H9 (cell line): ENCODE measurements around the gene MINDY4. TPM values are rescaled to one million over a fixed set of nuclear protein-coding genes. Genes with fewer than 3 reads are reported as not detected.

ENCODE experiments used
- DNase-seq: peaks from one replicate; pipeline ENCODE4 v3.0.0-alpha.2; 2017
- H2AFZ ChIP-seq: one replicate; pipeline ENCODE4 v1.6.1; 2013; ENCODE audit warnings: mild to moderate bottlenecking, low read length, control low read depth, moderate library complexity
- H2AK5ac ChIP-seq: 2 replicates; pipeline ENCODE4 v1.6.1; 2013; ENCODE audit warnings: low read length, control low read depth, mixed read lengths; ENCODE audit not compliant: insufficient read length
- H2BK120ac ChIP-seq: one replicate; pipeline ENCODE4 v1.6.1; 2013; ENCODE audit warnings: low read depth, mild to moderate bottlenecking, low read length, control low read depth, inconsistent platforms; ENCODE audit not compliant: poor library complexity, severe bottlenecking
- H2BK12ac ChIP-seq: 2 replicates; pipeline ENCODE4 v1.6.1; 2013; ENCODE audit warnings: low read length, control low read depth, mixed read lengths, low read depth; ENCODE audit not compliant: insufficient read length
- H2BK15ac ChIP-seq: 2 replicates; pipeline ENCODE4 v1.6.1; 2013; ENCODE audit warnings: low read depth, low read length, control low read depth
- H2BK20ac ChIP-seq: one replicate; pipeline ENCODE4 v1.6.1; 2013; ENCODE audit warnings: low read depth, mild to moderate bottlenecking, low read length, control low read depth, inconsistent platforms; ENCODE audit not compliant: poor library complexity, severe bottlenecking
- H2BK5ac ChIP-seq: 2 replicates; pipeline ENCODE4 v1.6.1; 2013; ENCODE audit warnings: low read length, control low read depth, mixed read lengths; ENCODE audit not compliant: insufficient read length
- H3K14ac ChIP-seq: 2 replicates; pipeline ENCODE4 v1.6.1; 2013; ENCODE audit warnings: low read length, control low read depth; ENCODE audit not compliant: insufficient read depth
- H3K18ac ChIP-seq: 2 replicates; pipeline ENCODE4 v1.6.1; 2013; ENCODE audit warnings: low read depth, mild to moderate bottlenecking, mixed read lengths, low read length, control low read depth; ENCODE audit not compliant: insufficient read length
- H3K23ac ChIP-seq: 2 replicates; pipeline ENCODE4 v1.6.1; 2013; ENCODE audit warnings: low read length, control low read depth, mixed read lengths, low read depth; ENCODE audit not compliant: insufficient read length
- H3K23me2 ChIP-seq: 2 replicates; pipeline ENCODE4 v1.6.1; 2013; ENCODE audit warnings: low read depth, mild to moderate bottlenecking, mixed read lengths, low read length, control low read depth; ENCODE audit not compliant: insufficient read length, poor library complexity, severe bottlenecking
- H3K27ac ChIP-seq: 2 replicates; pipeline ENCODE4 v1.5.1; 2013; ENCODE audit warnings: low read length, control low read depth, mixed read lengths, low read depth; ENCODE audit not compliant: insufficient read length
- H3K27me3 ChIP-seq: 2 replicates; pipeline ENCODE4 v1.6.1; 2013; ENCODE audit warnings: low read length, control low read depth, inconsistent platforms; ENCODE audit not compliant: insufficient read depth
- H3K4ac ChIP-seq: 2 replicates; pipeline ENCODE4 v1.6.1; 2013; ENCODE audit warnings: low read depth, mild to moderate bottlenecking, control low read depth, inconsistent platforms, low read length, moderate library complexity
- H3K4me1 ChIP-seq: 2 replicates; pipeline ENCODE4 v1.6.1; 2013; ENCODE audit warnings: low read length, control low read depth, inconsistent platforms; ENCODE audit not compliant: insufficient read depth
- H3K4me2 ChIP-seq: 2 replicates; pipeline ENCODE4 v1.6.1; 2013; ENCODE audit warnings: low read length, control low read depth, mixed read lengths; ENCODE audit not compliant: insufficient read length, insufficient read depth
- H3K56ac ChIP-seq: 2 replicates; pipeline ENCODE4 v1.6.1; 2013; ENCODE audit warnings: low read depth, mild to moderate bottlenecking, mixed read lengths, low read length, control low read depth; ENCODE audit not compliant: insufficient read length
- H3K79me1 ChIP-seq: 2 replicates; pipeline ENCODE4 v1.6.1; 2013; ENCODE audit warnings: low read depth, mild to moderate bottlenecking, moderate library complexity, low read length, control low read depth, inconsistent platforms; ENCODE audit not compliant: insufficient read depth, poor library complexity, severe bottlenecking
- H3K79me2 ChIP-seq: 2 replicates; pipeline ENCODE4 v1.6.1; 2013; ENCODE audit warnings: low read length, control low read depth, inconsistent platforms; ENCODE audit not compliant: insufficient read depth
- H3K9ac ChIP-seq: 2 replicates; pipeline ENCODE4 v1.6.1; 2013; ENCODE audit warnings: low read length, control low read depth, mixed read lengths; ENCODE audit not compliant: insufficient read length; ENCODE audit errors: extremely low read depth
- H3K9me3 ChIP-seq: one replicate; pipeline ENCODE4 v1.6.1; 2013; ENCODE audit warnings: low read depth, low read length, inconsistent platforms; ENCODE audit not compliant: control insufficient read depth
- H3T11ph ChIP-seq: one replicate; pipeline ENCODE4 v1.6.1; 2013; ENCODE audit warnings: mild to moderate bottlenecking, low read length, control low read depth, inconsistent platforms
- H4K20me1 ChIP-seq: one replicate; pipeline ENCODE4 v1.6.1; 2013; ENCODE audit not compliant: control insufficient read depth, insufficient read length, insufficient read depth
- H4K5ac ChIP-seq: 2 replicates; pipeline ENCODE4 v1.6.1; 2013; ENCODE audit warnings: low read depth, mild to moderate bottlenecking, mixed read lengths, low read length, control low read depth; ENCODE audit not compliant: insufficient read length
- H4K8ac ChIP-seq: replicated peaks from 2 replicates; pipeline ENCODE4 v1.6.1; 2013; ENCODE audit warnings: low read length, control low read depth, mixed read lengths, low read depth; ENCODE audit not compliant: insufficient read length
- H4K91ac ChIP-seq: 2 replicates; pipeline ENCODE4 v1.6.1; 2013; ENCODE audit warnings: low read depth, mild to moderate bottlenecking, moderate library complexity, mixed read lengths, low read length, control low read depth; ENCODE audit not compliant: insufficient read length
- H3K27ac Mint-ChIP-seq, 3 experiments: 2 replicates in 2 of 3; 3 replicates in 1 of 3; pipeline ENCODE4 v1.8.0; 2020 to 2021; ENCODE audit warnings: mixed read lengths in 3 of 3, mild to moderate bottlenecking in 1 of 3, moderate library complexity in 1 of 3
- H3K27me3 Mint-ChIP-seq: 2 replicates; pipeline ENCODE4 v1.8.0; 2021; ENCODE audit warnings: low read depth, mild to moderate bottlenecking, moderate library complexity, mixed read lengths
- H3K36me3 Mint-ChIP-seq, 3 experiments: 2 replicates in 2 of 3; 3 replicates in 1 of 3; pipeline ENCODE4 v1.8.0; 2020 to 2021; ENCODE audit warnings: low read depth in 3 of 3, mixed read lengths in 3 of 3; ENCODE audit not compliant: insufficient read depth in 1 of 3
- H3K4me1 Mint-ChIP-seq, 2 experiments: 2 replicates each; pipeline ENCODE4 v1.8.0; 2020; ENCODE audit warnings: mixed read lengths in 2 of 2
- H3K4me3 Mint-ChIP-seq, 2 experiments: 2 replicates in 1 of 2; 3 replicates in 1 of 2; pipeline ENCODE4 v1.8.0; 2020 to 2021; ENCODE audit warnings: mild to moderate bottlenecking in 2 of 2, mixed read lengths in 2 of 2, moderate library complexity in 1 of 2
- H3K9me3 Mint-ChIP-seq, 2 experiments: 2 replicates in 1 of 2; 3 replicates in 1 of 2; pipeline ENCODE4 v1.8.0; 2020; ENCODE audit warnings: mild to moderate bottlenecking in 2 of 2, mixed read lengths in 2 of 2, moderate library complexity in 1 of 2
- CTCF ChIP-seq: fragments of 200-600 bp; sonication (generic); conservative IDR thresholded peaks from 3 replicates; pipeline ENCODE4 v1.8.0; 2021; ENCODE audit warnings: antibody characterized with exemption, mild to moderate bottlenecking
- WGBS: extraction: QIAGEN DNeasy Blood & Tissue Kit; methylation state at CpG from one replicate; pipeline ENCODE4 v1.1.7; 2013; ENCODE audit warnings: missing lambda C conversion rate, low lambda C conversion rate, mixed read lengths; ENCODE audit not compliant: insufficient read length; ENCODE audit errors: extremely low coverage; 5-methylcytosine and 5-hydroxymethylcytosine counted together
- total RNA-seq: library from RNA; stranded (reverse); gene quantifications from 2 replicates; pipeline ENCODE4 v1.2.1, GENCODE V29; 2021

The MINDY4 gene
- total RNA-seq, 1 experiment from 2014 or later, result 3.1 TPM

GRCh38 chr7:30910411-30911073 is 139.3 kb downstream of the MINDY4 start:
- Mint-ChIP-seq H3K9me3 (no peaks in the 10 kb centered on the region), H3K36me3 (no peaks in the 10 kb centered on the region), H3K4me1 (peaks cover 13 to 33% of the 10 kb centered on the region in 2 experiments), H3K27me3 (peaks cover 3% of the 10 kb centered on the region), H3K4me3 (no peak overlapping the region), H3K27ac (no peak overlapping the region)
- Histone ChIP-seq H2BK5ac (no peak overlapping the region), H2BK12ac (no peak overlapping the region), H2BK15ac (no peak overlapping the region), H3K27me3 (no peaks in the 10 kb centered on the region), H4K91ac (no peak overlapping the region), H2AFZ (no peak overlapping the region), H2BK120ac (no peak overlapping the region), H4K8ac (no peak overlapping the region), H3K4me1 (no peaks in the 10 kb centered on the region), H3K23ac (no peak overlapping the region), H2BK20ac (no peak overlapping the region), H3K14ac (no peak overlapping the region), H4K5ac (no peak overlapping the region), H2AK5ac (no peak overlapping the region), H3K27ac (no peak overlapping the region), H3T11ph (no peak overlapping the region), H3K79me1 (no peaks in the 10 kb centered on the region), H3K9ac (no peak overlapping the region), H3K9me3 (no peaks in the 10 kb centered on the region), H3K56ac (no peak overlapping the region), H4K20me1 (no peaks in the 10 kb centered on the region), H3K23me2 (no peaks in the 10 kb centered on the region), H3K4ac (no peak overlapping the region), H3K79me2 (no peaks in the 10 kb centered on the region), H3K18ac (no peak overlapping the region), H3K4me2 (no peak overlapping the region)
- no CpG with 5 or more reads among the region's 11 CpGs for WGBS
- no peak for TF ChIP-seq CTCF
- no peak for DNase-seq
